Right forelimb (tissue), 1 donor: ENCODE results near the gene URAD.
"Not testable (repeated sequence)": the region's sequence is repeated elsewhere in the genome, so short reads cannot be mapped to it uniquely, and the experiment has no call there.

Experiments used
- DNase-seq: peaks from one replicate; pipeline ENCODE4 v3.0.0-alpha.2; 2018

Gene URAD

DNA sequence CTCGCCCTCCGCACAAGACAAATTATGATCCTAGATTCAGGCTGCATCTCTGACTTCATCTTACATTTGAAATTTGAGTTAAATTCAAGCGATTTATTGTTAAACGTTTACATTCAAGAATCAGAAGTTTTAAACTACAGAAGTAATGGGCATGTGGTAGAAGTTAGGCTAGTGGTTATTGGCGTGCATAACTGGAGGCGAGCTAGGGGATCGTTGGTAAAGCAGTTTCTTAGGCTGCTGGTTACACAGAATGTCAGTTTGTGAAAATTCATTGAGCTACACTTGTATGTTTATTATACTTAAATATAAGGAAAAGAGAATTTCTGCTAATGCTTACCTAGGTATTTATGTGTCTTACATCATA lies 18.6 kb downstream of the URAD start:
- no peak for DNase-seq

DNA sequence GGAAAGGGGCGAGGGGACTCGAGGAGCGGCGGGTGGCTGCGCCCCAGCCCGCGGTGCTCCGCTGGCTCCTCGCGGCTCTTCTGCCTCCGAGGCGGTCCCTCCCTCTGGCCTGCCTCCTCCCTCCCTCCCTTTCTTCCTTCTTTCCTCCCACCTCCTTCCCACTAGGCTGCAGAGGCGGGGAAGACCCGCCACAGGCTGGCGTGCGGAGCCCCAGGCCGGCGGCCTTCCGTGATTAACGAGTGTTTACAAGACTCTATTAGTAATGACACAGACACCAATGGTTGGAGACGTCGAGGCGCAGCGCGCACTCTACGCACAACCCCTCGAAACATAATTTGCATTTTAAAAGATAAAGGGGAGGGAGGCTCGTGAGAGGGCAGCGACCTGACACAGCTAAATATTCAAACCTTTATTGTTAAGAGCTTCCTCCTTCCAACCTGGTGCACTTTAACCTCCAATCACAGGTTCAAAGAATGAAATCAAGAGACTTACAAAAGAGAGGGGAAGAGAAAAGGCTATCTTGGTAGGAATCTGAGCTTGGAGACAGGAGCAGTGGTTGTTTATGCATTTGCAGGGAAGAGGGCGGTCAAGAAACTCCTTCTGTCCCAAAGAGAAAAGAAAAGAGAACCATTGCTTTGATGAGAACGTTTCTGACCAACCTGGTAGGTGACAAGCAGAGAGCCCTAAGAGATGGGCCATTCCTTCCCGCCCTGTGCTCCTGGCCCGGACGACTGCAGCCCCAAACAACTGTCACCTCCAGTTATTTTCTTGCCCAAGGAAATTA lies 19.2 kb downstream of the URAD start, which contains the start of gene CDX2:
CDX2 (minus strand) TSS at position 234 of the 784 bp plus-strand sequence. CDS start 309 bp downstream, outside the sequence.
- DNase-seq = no peak

DNA sequence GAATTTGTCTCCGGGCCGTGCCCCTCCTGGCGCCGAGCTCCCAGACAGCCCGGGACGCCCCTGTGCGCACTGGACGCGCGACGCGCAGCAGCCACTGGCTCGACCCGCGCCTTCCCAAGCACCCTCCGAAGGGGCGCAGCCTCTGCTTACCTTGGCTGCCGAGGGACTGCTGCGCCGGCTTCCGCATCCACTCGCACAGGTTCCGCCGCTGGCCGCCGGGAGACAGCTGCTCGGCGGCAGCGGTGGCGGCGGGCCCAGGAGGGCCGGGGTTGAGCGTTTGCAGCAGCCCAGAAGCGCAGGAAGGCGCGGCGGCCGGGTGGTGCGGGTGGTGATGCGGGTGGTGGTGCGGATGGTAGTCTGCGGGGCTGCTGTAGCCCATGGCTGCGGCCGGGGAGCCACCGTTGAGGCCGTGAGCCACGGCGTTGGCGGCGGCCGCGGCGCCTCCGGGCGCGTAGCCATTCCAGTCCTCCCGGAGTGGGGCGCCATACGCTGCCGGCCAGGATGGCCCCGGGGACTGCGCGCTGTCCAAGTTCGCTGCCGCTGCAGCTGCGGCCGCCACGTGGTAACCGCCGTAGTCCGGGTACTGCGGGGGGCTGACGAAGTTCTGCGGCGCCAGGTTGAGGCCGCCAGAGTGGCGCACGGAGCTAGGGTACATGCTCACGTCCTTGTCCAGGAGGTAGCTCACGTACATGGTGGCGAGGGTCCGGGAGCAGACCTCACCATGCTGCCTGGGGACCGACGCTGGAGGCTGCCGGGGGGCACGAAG lies 20.0 kb downstream of the URAD start:
- DNase-seq = no peak

DNA sequence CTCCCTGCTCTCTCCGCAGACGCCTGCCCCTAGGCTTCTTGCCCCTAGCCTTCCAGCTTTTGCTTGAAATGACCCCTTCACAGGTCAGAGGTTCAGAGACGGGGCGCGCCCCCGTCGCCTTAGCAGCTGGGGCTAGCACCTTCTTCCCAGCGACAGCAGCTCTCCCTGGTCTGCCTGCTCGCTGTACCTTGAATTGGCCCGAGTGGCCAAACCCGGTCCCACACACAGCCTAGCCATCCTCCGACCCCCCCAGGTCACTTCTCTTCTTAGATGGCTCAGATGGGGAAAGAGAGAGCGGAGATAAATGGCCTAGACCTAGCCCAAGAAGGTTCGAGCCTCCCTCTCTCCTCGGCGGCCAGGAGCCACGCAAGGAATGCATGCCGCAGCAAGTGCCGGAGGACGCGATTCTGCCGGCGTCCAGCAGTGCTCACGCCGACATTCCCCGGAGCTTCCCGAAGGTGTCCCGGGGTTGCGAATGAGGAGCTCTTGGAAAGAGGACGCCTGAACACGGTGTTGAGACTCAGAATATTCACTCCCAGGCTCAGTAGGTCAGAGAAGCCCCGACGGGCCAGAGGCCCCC lies 20.7 kb downstream of the URAD start:
- DNase-seq = no peak

DNA sequence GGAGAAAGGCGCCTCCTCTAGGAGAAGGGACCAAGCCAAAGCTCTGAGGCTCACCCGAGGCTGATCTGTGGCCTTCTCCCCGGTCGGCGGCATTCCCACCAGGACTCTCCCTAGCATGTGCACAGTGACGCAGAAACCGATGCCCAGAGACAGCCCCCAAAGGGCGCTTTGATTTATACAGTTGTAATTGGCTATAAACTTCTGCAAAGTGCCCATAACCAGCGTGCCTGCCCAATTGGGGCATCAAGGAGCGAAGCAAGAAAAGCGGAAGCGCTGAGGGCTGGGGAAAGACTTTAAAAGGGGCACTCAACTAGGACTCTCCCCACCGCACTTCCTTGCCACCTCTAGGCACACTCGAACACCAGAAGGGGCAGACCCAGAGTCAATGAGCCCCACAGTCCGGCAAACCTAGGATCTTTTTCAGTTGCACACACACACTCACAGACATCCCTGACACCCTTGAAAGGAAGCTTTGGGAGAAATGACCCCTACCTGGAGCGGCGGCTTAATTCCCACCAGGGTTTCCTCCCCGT lies 21.2 kb downstream of the URAD start:
- no peak for DNase-seq

DNA sequence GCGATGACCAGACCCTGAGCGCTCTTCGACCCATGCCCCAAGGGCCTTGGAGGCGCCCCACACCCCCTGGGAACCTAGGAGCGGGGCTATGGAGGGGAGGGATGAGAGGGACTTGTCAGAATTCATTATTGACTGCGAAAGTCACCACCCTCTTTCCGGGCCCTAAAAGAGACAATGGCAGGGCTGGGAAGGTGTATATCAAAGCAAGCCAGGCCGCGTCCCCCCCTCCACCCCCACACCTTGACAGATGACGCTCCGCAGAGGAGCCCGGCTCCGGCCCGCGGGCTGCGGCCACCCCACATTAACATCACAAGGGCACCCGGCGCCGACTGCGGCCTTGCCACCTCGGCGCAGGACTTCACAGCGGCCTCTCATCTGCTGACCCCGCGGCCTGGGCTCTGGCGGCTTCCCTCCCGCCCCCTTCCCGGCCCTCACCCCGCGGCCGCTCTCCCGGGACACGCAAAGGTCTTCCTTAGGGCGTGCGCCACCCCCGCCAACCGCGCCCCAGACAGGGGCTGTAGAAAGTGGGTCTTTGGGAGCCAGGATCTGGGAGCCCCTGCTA lies 21.8 kb downstream of the URAD start:
- DNase-seq = no peak

DNA sequence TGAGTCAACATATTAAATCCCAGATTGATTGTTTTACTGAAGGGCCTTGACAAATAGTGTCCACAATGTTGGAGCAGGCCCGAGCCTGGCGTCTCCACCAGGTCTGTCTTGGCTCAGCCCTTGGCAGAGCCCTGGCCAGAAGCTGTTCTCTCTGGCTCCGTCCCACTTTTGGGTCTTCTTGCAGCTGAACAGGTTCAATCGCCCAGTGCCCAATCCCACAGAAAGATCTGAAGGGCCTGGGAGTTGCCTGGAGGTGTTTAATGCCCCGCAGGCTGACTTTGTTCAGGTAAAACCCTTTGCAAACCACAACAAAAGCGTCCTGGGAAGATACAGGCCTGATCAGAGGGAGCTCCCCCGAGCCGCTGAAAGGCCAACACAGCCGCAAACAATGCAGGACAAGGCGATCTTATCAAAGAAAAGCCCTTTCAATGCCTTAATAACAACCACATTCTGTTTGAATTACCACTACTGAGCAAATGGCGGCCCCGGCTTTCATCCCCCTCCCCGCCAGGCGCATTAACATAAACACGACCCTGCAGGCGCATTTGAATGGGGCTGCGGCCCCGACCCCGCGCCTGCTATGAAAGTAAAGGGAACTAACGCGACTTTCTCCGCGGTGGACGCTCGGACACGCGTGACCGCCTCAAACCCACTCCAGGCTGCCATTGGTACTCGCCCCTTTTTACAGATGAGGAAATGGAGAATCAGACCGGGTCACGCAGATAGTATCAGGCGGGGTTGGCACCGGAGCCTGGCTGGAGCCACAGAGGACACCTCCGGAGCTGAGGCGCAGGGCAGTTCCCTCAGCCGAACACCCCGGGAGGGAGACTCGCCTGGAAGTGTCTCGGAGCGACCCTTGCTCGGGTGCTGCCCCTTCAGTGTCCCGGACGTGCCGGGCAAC lies 22.5 kb downstream of the URAD start:
- DNase-seq = no peak

DNA sequence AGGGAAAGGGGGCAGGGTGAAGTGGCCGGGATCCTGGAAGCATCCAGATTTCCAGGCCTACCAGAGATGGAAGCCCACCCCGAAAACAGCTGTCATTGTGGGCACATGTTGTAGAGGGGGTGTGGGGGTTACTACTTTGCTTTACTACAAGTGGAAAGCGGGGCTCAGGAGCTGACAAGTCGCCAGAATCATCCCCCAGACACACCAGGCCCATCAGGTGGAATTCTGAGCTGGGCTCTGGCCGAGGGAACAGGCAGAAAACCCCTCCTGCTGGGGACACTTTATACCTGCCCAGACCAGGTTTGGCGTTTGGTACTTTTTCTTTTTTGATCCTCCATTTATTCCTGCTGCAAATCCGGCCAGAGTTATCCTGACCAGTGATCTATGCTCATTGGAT lies 23.2 kb downstream of the URAD start:
- DNase-seq = no peak

DNA sequence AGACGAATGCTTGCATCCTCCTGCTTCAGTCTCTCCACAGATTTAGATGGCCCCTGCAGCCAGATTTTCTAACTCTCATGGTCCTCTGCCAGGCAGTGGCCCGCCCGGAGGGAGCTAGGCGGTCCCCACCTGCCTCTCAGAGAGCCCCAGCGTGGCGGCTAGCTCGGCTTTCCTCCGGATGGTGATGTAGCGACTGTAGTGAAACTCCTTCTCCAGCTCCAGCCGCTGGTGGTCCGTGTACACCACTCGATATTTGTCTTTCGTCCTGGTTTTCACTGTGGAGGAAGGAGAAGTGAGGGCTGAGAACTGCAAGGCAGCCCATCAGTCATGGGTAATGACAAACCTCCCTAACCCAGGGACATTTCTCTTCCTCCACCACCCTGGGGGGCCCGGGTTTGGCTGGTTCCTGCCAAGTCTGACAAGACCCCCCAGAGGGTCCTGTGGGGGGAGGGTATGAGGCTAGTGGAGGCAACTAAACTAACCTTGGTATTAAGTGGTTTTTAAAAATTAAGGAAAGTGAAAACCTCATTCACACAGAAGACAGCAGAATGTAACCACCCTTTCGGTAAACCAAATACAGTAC lies 23.7 kb downstream of the URAD start:
- DNase-seq = no peak

DNA sequence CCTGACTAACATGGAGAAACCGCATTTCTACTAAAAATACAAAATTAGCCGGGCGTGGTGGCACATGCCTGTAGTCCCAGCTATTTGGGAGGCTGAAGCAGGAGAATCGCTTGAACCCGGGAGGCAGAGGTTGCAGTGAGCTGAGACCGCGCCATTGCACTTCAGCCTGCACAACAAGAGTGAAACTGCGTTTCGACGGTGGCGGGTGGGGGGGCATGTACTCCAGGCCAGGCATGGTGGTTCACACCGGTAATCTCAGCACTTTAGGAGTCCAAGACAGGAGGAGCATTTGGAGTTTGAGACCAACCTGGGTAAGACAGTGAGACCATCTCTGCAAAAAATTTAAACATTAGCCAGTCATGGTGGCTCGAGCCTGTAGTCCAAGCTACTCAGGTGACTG lies 24.3 kb downstream of the URAD start:
- not testable (repeated sequence) for DNase-seq

DNA sequence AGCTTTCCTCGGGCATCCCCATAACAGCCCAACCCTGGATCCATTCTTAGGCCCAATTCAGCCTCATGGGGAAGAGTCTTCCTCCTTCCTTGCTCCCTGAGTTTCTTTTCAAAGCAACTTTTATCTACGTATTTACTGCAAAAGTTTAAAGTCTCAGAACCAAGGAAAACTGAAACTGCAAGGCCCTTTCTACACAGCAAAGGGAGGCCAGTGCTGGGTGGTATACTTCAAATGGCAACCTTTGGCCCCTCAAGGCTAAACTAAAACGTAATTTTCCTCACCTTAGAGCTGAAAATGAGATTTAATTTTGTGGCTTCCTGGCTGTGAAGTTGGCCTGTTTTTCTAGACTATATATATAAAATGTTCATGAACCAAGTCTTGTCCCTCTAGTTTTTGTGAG lies 25.0 kb downstream of the URAD start:
- no peak for DNase-seq

DNA sequence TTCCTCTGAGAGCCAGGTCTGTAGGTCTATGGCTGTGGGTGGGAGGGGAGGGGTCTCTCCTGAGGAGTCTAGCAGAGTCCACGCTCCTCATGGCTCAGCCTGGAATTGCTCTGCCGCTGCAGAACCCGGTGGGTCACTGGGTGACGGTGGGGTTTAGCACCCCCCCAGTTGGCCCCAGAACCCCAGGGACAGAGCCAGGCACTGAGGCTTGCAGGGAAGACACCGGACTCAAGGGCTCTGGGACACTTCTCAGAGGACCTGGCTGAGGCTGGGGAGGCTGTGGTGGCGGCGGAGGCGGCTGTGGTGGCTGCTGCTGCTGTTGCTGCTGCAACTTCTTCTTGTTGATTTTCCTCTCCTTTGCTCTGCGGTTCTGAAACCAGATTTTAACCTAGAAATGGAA lies 25.5 kb downstream of the URAD start:
- DNase-seq = no peak

DNA sequence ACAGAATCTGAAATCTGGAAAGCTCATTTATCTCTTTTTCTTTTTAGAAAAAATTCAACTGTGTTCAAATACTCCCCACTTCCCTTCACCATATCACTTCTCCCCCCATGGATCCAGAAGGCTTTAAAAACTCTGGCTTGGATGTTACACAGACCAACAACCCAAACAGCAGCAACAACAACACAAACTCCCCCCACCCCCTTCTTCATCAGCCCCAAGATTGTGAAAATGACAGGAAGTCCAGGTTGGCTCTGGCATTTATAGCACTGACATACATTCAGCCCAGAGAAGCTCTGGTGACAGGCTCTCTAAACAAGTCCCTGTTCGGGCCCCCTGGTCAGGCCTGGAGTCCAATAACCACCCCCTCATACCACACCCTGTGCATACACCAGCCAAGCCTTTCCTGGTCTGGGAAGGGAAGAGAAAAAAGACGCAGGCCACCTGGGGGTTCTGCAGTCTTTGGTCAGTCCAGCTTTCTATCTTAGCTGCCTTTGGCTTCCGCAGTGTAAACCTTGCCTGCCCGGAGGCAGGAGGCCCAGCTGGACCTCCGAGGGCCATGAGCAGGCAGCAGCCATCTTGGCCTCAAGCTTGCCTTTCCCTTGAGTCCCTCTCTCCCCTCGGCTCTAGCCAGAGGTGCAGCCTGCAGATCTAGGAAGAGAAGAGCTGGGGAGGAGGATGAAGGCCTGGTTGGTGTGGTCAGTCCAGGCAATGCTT lies 26.2 kb downstream of the URAD start:
- DNase-seq = no peak

DNA sequence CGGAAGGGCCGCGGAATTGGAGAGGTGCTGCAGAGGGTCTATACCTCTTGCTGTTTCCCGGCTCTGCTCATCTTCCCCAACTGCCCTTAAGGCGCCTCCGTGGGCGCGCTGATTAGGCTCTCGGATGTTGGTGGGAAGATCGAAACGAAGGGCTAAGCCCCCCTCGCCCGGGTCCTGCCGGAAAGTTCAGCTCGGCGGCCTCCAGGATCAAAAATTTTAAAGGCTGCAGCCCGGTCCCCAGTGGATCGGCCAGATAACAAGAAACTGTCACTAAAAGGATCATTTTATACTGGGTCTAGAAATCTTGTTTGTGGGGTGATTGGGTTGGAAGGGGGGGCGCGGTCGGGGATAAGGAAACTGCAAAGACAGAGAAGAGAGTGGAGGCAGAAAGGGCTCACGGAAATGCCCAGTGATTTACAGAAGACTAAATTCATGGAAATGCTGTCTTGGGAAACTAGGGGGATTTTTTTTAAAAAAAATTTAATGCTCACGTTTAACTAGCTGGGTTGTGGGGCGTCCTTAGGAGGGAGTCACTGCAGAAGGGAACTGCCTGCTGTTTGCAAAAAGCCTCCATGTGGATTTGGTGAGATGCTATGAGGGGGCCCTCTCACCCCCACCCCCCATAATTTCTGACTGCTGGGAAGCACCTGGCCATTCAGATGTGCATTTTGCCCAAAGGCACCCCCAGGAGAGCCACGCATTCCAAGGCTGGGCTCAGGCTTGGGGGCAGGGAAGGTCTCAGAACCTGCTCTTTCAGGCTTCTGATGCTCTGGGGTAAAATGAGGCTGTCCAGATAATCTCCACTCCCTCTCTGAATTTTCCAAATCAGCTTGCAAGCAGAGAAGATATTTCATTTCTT lies 27.0 kb downstream of the URAD start:
- DNase-seq = no peak

DNA sequence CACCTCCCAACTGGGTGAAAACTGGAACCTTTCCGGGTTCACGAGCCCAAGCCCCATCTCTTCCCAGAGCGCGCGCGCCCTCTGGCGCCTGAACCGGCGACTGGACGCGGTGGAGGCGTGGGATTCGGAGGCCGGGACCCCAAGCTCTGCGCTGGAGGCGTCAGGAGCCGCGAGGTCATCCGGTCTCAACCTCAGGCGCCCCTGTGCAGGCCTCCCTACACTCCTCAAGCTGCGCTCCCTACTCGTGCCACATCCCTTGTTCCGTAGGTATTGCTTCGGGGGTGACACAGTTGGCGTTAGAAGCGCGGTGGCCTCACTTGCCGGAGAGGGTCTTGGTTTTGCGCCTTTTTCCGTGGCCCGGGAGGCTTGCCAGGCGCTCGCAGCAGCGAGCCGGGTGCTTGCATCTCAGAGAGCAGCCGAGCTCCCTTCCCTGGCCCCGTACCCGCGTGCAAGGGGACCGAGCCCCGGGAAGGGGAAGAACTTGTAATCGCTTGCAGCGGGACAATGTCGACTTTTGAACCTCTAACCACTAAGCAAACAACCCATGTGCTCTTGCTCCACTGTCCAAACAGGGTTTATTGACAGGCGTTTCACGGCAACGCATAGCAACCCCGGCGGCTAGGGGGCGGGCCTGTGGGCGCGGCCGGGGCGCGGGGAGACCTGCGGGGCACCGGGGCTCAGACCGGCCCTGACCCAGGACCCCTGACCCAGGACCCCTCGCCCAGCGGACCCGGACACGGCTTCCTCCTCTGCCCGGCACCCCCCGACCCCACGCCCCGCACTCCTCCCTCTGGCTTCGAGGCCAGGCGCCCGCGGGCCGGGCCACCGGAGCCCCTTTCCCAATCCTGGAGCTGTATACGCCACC lies 27.9 kb downstream of the URAD start:
- DNase-seq = no peak

DNA sequence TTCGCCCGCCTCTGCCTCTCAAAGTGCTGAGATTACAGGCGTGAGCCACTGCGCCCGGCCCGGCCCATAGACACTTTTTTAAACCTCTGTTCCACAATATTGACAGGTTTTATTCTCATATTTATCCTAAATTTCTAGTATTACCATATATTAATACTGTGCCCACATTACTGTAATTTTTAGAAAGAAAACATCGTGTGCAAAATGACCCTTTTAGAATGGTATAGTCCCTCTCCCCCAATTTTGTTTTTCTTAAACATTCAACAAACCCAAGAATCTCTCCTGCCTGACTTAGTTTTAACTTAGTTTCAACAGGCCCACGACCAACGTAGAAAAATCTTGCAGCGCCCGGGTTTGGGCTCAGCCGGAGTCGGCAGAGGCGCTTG lies 28.5 kb downstream of the URAD start:
- DNase-seq = no peak

DNA sequence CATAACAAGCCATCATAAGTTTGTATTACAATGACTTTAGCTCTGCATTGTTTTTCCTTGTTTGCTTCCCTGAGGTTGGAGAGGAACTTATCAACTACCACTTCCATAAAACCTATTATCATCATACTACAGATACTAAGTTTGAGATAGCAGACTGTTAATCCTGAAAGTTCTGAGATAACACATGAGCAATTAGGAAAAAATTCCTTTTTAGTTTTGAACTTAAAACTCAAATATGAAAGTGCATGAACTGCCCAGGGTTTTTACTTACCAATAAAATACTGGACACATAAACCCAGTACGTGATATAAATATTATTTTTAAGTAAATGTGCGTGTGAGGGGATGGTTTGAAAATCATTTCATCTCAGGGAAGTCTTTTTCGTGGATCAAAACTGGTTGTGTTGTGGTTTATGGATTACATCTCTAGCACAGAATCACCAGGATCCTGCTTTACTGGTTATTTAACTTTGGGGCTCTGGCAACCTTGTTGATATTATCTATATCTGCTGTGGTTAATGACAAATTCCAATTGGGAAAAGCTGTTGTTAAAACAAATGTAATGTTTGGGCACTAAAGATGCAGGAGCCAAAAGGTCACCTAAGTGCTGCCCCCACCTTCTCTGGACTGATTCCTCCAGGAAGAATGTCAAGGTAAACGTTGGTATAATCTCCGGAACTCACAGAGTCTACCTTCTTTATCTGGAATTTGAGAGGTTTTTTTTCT lies 31.8 kb downstream of the URAD start:
- no peak for DNase-seq

DNA sequence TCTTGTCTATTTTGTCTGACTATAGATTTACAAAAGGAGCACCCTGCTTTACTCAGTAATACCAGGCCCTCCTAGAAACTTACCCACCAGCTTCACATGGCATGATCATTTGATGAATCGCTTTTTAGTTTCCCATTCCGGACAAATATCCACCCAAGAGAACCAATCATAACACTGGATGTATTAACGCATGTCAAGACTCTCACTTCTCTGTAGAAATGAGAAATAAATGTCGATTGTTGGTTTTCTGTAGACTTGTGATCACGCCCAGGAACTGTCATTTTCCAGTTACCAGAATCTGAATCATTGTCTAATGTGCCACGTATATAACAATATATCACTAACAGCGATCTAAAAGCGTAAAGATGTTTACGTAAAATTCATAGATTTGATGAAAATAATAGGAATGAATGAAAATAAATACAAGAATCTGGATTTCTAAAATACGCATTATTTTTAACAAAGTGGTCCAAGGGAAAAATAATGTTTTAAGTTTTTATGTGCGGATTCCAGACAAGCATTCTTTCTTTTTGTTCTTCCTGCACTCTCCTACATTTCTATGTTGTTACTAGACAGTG lies 33.4 kb downstream of the URAD start:
- no peak for DNase-seq
